OCI-LY7 (cell line): ENCODE results near the gene IRF8.

ENCODE experiments used
- CTCF ChIP-seq: fragments of 200-600 bp; sonication (generic); conservative IDR thresholded peaks from 2 replicates; pipeline ENCODE4 v1.5.1; 2014; ENCODE audit warnings: mild to moderate bottlenecking, antibody characterized with exemption, low read length, moderate library complexity, mixed read lengths
- EZH2phosphoT487 ChIP-seq: fragments of 200-600 bp; sonication (generic); IDR thresholded peaks from 2 replicates; pipeline ENCODE4 v1.6.1; 2018; ENCODE audit warnings: low read depth, borderline replicate concordance, mild to moderate bottlenecking, mixed run types, antibody characterized with exemption, low read length, moderate library complexity, mixed read lengths

GRCh38 chr16:85955566-85955965 lies 56.6 kb downstream of the IRF8 start:
- no peak for TF ChIP-seq CTCF
- TF ChIP-seq EZH2phosphoT487: no peak
